GM10248 (cell line): ENCODE data around the gene CYP26C1.

Experiments used
- CTCF ChIA-PET: fragments of 300-600 bp; sonication (Branson Sonifier 250); formaldehyde crosslinking; extraction: SDS; loops from one replicate; lab custom pipeline; 2021; ENCODE audit warnings: antibody characterized with exemption; lab: Yijun Ruan, JAX
- POLR2A ChIA-PET: fragments of 350-650 bp; sonication (Branson Sonifier 250); formaldehyde crosslinking; extraction: SDS; loops from one replicate; lab custom pipeline; 2020; ENCODE audit warnings: antibody characterized with exemption; lab: Yijun Ruan, JAX
- DNase-seq: peaks from one replicate; pipeline ENCODE4 v3.0.0; 2012; ENCODE audit errors: extremely low spot score
- TF ChIP-seq, protein P1 (sequence below): IDR thresholded peaks from 2 replicates; pipeline ENCODE4 v1.5.1; 2012; ENCODE audit warnings: mild to moderate bottlenecking, low read depth; ENCODE audit errors: extremely low read depth, missing control alignments, control extremely low read depth

The CYP26C1 gene, protein sequence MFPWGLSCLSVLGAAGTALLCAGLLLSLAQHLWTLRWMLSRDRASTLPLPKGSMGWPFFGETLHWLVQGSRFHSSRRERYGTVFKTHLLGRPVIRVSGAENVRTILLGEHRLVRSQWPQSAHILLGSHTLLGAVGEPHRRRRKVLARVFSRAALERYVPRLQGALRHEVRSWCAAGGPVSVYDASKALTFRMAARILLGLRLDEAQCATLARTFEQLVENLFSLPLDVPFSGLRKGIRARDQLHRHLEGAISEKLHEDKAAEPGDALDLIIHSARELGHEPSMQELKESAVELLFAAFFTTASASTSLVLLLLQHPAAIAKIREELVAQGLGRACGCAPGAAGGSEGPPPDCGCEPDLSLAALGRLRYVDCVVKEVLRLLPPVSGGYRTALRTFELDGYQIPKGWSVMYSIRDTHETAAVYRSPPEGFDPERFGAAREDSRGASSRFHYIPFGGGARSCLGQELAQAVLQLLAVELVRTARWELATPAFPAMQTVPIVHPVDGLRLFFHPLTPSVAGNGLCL

DNA sequence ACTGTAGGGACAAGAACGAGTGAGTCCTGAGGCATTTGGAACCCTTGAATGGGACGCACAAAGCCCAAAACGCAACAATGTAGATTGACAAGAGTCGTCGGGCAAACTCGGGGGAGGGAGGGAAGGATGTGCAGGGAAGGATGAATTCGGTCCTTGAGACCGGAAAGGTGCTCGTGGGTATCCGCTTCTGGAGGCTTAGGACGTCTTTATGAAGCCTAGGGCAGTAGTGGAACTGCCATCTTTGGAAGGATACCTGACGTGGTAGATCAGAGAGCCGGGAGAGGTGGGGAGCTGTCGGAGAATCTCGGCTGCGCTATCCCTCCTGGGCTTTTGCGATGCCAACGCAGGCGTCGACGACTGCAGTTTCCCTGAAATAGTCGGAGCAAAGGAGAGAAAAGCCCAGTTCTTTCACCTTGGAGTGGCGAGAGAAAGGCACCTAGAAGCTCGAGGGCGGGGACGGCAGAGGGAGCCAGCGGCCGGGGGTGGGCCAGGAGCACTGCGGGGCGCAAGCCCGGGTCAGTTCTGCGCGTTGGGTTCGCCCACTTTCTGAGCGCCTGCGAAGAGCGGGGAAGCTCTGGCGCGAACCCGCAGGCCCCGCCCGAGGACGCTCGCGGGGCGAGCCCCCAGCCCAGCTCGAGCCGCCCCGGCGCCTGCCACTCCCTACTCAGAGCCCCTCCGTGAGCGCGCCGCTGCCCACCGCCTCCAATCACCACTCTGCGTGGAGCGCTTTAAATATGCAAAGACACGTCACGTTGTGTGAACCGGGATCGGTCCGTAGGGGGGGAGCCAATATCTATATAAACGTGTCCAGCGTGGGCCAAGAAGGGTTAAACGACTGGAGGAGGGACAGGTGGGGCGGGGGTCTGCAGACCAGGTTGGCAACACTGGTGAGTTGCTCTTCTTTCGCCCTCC lies at the start of gene CYP26C1:
Gene CYP26C1 (plus strand): TSS at position 824 of the 912 bp plus-strand sequence. CDS start 466 bp downstream, outside the sequence.
- ChIA-PET POLR2A (no interaction called here), CTCF (interaction anchor here (3.4 kb wide), 1 partner anchor 20 kb away, joined by 8 read pairs; no protein-coding TSS in a partner anchor)
- TF ChIP-seq, protein P1, sequence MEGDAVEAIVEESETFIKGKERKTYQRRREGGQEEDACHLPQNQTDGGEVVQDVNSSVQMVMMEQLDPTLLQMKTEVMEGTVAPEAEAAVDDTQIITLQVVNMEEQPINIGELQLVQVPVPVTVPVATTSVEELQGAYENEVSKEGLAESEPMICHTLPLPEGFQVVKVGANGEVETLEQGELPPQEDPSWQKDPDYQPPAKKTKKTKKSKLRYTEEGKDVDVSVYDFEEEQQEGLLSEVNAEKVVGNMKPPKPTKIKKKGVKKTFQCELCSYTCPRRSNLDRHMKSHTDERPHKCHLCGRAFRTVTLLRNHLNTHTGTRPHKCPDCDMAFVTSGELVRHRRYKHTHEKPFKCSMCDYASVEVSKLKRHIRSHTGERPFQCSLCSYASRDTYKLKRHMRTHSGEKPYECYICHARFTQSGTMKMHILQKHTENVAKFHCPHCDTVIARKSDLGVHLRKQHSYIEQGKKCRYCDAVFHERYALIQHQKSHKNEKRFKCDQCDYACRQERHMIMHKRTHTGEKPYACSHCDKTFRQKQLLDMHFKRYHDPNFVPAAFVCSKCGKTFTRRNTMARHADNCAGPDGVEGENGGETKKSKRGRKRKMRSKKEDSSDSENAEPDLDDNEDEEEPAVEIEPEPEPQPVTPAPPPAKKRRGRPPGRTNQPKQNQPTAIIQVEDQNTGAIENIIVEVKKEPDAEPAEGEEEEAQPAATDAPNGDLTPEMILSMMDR, result no peak
- no peak for DNase-seq

DNA sequence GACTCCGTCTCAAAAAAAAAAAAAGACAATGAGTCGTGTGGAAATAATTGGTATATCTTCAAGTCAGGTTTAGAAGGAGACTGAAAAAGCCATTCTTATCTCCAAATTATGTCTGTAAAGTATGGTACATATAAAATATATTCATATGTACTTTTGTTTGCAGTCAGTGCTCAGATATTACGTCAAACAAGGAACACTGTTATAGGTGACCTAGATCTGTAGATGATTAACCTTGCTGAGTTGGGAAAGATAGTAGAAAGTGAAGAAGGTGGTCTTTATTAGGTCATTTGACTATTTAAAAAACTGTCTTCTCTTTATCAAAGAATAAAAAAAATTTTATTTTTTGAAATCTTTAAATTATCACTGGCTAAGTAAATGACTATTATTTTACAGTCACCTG lies 44.9 kb upstream of the CYP26C1 start:
- POLR2A ChIA-PET, result no interaction called here
- CTCF ChIA-PET, result no interaction called here
- TF ChIP-seq, protein P1, result no peak
- DNase-seq, result no peak

DNA sequence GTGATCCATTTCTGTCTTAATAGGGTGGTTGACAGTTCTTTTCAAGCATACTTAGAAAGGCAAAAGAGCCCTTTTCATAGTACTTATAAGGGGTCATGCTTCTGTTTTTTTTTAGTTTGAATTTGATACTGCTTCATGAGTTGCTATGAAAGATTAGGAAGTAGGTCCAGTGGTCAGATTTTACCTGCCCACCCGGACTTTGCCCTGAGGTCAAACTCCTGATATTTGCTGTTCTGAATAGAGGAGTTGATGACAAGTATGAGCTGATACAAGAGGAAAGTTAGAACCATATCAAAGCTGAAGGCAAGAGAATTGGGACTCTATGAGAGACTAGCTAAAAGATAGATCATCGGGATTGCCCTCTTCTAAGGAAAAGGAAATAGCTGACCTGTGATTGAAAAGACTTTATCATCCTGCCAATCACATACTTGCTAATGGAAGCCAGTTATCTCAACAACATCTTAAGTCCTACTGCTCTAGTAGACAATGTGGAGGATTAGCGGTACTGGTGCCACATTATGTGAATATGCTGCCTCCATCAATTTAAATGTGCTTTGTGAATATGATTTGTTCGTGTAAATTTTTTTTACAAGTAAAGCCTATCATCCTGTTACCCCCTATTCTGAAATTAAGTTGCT lies 37.5 kb upstream of the CYP26C1 start:
- ChIA-PET POLR2A (no interaction called here), CTCF (interaction anchor here (1.0 to 1.6 kb wide), 4 partner anchors 11 to 59 kb away, joined by 4 to 5 read pairs (median 4); no protein-coding TSS in a partner anchor)
- DNase-seq, result no peak
- TF ChIP-seq, protein P1, result no peak

DNA sequence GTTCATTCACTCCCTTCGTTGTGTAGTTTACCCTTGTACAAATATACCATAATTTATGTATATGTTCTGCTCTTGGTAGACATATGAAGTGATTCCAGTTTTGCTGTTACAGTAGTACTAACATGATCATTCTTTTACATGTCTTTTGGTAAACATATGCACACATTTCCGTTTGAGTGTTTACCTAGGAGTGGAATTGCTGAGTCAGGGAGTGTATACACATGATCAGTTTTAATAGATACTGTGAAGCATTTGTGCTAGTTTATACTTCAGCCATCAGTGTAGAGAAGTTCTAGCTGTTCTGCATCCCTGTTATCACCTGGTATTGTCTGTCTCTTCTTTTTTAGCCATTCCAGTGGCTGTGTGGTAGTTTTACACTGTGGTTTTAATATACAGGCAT lies 34.5 kb upstream of the CYP26C1 start:
- CTCF ChIA-PET, result interaction anchor here (1.2 kb wide), 1 partner anchor 20 kb away, joined by 4 read pairs; no protein-coding TSS in a partner anchor

DNA sequence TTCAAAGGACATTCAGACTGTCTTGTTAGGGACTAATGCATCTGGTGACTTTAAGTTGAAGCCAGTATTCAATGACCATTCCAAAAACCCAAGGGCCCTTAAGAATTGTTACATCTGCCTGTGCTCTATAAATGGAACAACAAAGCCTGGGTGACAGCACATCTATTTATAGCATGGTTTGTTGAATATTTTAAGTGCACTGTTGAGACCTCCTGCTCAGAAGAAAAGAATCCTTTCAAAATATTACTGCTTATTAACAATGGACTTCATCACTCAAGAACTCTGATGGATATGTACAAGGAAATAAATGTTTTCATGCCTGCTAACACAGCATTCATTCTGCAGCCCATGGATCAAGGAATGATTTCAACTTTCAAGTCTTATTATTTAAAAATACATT lies 33.1 kb upstream of the CYP26C1 start:
- ChIA-PET POLR2A (no interaction called here), CTCF (no interaction called here)
- TF ChIP-seq, protein P1, result no peak
- DNase-seq, result no peak

More for the DNA sequence above, 34.5 kb upstream of the CYP26C1 start:
- DNase-seq, result no peak
- TF ChIP-seq, protein P1, result no peak
- POLR2A ChIA-PET, result no interaction called here
